PC-3 (cell line): ENCODE results near the gene ATL1.

Experiments
- EZH2 ChIP-seq: fragments of 300-600 bp; sonication (generic); IDR thresholded peaks from one replicate; pipeline ENCODE4 v1.6.1; 2017; ENCODE audit warnings: antibody characterized with exemption, mild to moderate bottlenecking, low read length; ENCODE audit not compliant: unreplicated experiment
- EZH2phosphoT487 ChIP-seq: fragments of 300-600 bp; sonication (generic); IDR thresholded peaks from 2 replicates; pipeline ENCODE4 v1.6.1; 2018; ENCODE audit warnings: mild to moderate bottlenecking, antibody characterized with exemption, low read length, borderline replicate concordance
- TF ChIP-seq, protein P1 (sequence below): fragments of 300-600 bp; sonication (generic); conservative IDR thresholded peaks from 2 replicates; pipeline ENCODE4 v1.5.1; 2017; ENCODE audit warnings: antibody characterized with exemption, low read depth, mild to moderate bottlenecking, low read length

DNA sequence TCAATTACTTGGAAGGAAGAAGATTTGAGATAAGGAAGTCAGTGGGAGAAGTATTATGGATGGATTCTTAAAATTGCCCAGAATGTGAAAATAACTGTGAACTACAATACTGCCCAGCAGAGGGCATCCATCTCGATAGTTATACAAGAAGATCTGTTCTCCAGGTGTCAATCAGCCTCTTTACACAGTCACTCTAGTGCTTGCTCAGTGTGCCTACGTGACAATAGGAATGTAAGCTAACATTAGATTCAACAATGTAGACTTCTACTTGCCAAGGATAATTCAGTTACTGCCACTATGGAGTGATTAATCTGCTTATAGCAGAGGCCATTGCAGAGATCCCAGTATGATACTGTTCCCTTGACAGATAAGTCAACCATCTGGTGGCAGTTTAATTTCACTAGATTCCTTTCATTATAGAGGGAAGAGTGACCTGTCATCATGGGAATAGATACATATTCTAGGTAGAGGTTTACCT is 17.0 kb upstream of the ATL1 start:
- TF ChIP-seq, protein P1, sequence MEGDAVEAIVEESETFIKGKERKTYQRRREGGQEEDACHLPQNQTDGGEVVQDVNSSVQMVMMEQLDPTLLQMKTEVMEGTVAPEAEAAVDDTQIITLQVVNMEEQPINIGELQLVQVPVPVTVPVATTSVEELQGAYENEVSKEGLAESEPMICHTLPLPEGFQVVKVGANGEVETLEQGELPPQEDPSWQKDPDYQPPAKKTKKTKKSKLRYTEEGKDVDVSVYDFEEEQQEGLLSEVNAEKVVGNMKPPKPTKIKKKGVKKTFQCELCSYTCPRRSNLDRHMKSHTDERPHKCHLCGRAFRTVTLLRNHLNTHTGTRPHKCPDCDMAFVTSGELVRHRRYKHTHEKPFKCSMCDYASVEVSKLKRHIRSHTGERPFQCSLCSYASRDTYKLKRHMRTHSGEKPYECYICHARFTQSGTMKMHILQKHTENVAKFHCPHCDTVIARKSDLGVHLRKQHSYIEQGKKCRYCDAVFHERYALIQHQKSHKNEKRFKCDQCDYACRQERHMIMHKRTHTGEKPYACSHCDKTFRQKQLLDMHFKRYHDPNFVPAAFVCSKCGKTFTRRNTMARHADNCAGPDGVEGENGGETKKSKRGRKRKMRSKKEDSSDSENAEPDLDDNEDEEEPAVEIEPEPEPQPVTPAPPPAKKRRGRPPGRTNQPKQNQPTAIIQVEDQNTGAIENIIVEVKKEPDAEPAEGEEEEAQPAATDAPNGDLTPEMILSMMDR: peak; percentile 91
- TF ChIP-seq EZH2 (no peak), EZH2phosphoT487 (no peak)
